OCI-LY3 (cell line): ENCODE data around the gene PDILT.

Experiments used
- EZH2phosphoT487 ChIP-seq: fragments of 200-600 bp; shearing (Covaris generic); IDR thresholded peaks from 2 replicates; pipeline ENCODE4 v1.6.1; 2018; ENCODE audit warnings: antibody characterized with exemption, mixed run types, low read depth
- TF ChIP-seq, protein P1 (sequence below): fragments of 200-600, 300-600 bp; sonication (generic); IDR thresholded peaks from 2 replicates; pipeline ENCODE4 v1.5.1; 2014; ENCODE audit warnings: antibody characterized with exemption, low read length, low read depth

DNA sequence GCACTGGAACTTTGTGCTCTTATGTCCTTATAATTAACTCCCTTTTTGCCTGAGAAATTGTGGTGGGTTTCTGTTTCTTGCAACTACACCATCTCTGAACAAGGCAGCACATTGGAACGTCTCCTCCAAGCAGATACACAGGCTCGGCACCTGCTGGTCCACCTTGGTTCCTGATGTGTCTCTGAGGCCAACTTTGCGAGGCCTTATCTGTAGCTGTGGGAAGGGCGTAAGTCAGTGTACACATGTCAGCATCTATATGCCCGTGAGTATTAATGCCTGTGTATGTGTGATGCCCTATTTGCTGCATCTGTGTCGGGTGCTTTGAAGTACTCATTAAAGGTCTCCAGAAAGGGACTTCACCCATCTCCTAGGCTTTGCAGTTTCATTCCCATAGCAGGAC lies 94.8 kb downstream of the PDILT start:
- TF ChIP-seq, protein P1, sequence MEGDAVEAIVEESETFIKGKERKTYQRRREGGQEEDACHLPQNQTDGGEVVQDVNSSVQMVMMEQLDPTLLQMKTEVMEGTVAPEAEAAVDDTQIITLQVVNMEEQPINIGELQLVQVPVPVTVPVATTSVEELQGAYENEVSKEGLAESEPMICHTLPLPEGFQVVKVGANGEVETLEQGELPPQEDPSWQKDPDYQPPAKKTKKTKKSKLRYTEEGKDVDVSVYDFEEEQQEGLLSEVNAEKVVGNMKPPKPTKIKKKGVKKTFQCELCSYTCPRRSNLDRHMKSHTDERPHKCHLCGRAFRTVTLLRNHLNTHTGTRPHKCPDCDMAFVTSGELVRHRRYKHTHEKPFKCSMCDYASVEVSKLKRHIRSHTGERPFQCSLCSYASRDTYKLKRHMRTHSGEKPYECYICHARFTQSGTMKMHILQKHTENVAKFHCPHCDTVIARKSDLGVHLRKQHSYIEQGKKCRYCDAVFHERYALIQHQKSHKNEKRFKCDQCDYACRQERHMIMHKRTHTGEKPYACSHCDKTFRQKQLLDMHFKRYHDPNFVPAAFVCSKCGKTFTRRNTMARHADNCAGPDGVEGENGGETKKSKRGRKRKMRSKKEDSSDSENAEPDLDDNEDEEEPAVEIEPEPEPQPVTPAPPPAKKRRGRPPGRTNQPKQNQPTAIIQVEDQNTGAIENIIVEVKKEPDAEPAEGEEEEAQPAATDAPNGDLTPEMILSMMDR = no peak
- TF ChIP-seq EZH2phosphoT487 = no peak
